K562 treated with DMSO at 1 percent for 24 hours (cell line): ENCODE results near the gene NID2. TPM values are rescaled to one million over a fixed set of nuclear protein-coding genes. Genes with fewer than 3 reads are reported as not detected.

Experiments used
- total RNA-seq: library from RNA; unstranded; fragments of 300-600 nt; gene quantifications from 2 replicates; pipeline ENCODE4 v1.2.3, GENCODE V29; 2022; ENCODE audit warnings: low read depth; ENCODE audit not compliant: insufficient read depth

The NID2 gene, protein sequence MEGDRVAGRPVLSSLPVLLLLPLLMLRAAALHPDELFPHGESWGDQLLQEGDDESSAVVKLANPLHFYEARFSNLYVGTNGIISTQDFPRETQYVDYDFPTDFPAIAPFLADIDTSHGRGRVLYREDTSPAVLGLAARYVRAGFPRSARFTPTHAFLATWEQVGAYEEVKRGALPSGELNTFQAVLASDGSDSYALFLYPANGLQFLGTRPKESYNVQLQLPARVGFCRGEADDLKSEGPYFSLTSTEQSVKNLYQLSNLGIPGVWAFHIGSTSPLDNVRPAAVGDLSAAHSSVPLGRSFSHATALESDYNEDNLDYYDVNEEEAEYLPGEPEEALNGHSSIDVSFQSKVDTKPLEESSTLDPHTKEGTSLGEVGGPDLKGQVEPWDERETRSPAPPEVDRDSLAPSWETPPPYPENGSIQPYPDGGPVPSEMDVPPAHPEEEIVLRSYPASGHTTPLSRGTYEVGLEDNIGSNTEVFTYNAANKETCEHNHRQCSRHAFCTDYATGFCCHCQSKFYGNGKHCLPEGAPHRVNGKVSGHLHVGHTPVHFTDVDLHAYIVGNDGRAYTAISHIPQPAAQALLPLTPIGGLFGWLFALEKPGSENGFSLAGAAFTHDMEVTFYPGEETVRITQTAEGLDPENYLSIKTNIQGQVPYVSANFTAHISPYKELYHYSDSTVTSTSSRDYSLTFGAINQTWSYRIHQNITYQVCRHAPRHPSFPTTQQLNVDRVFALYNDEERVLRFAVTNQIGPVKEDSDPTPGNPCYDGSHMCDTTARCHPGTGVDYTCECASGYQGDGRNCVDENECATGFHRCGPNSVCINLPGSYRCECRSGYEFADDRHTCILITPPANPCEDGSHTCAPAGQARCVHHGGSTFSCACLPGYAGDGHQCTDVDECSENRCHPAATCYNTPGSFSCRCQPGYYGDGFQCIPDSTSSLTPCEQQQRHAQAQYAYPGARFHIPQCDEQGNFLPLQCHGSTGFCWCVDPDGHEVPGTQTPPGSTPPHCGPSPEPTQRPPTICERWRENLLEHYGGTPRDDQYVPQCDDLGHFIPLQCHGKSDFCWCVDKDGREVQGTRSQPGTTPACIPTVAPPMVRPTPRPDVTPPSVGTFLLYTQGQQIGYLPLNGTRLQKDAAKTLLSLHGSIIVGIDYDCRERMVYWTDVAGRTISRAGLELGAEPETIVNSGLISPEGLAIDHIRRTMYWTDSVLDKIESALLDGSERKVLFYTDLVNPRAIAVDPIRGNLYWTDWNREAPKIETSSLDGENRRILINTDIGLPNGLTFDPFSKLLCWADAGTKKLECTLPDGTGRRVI (N-terminal part only)
- total RNA-seq = 0.05 TPM in 1 of 2 replicates, not detected in the other

DNA sequence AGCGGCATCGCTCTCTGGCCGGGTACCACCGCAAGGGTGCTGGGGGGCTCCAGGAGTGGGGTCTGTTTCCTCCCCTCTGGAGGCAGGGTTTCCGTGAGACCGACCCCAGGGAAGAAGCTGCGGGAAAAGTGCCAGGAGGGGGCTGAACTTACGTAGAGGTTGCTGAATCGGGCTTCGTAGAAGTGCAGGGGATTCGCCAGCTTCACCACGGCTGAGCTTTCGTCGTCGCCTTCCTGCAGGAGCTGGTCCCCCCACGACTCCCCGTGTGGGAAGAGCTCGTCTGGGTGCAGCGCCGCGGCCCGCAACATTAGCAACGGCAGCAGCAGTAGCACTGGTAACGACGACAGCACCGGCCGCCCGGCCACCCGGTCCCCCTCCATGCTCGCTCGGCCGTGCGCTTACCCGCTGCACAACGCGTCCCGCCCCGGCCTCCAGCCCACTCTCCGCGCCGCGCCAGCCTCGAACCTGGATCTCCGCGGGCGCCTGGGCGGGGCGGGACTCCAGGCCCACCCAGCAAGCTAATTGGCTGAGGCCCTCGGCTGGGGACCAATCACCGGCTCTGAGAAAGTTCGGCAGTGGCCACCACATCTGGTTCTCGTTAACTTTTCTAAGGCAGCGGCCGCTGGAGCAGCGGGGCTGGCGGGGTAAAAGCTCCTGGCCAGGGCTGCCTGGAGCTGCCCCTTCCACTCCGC lies at the start of gene NID2:
Gene NID2, minus strand, starts transcription at position 445 of the 692 bp plus-strand sequence. Its CDS starts 65 bp downstream, at position 380.

DNA sequence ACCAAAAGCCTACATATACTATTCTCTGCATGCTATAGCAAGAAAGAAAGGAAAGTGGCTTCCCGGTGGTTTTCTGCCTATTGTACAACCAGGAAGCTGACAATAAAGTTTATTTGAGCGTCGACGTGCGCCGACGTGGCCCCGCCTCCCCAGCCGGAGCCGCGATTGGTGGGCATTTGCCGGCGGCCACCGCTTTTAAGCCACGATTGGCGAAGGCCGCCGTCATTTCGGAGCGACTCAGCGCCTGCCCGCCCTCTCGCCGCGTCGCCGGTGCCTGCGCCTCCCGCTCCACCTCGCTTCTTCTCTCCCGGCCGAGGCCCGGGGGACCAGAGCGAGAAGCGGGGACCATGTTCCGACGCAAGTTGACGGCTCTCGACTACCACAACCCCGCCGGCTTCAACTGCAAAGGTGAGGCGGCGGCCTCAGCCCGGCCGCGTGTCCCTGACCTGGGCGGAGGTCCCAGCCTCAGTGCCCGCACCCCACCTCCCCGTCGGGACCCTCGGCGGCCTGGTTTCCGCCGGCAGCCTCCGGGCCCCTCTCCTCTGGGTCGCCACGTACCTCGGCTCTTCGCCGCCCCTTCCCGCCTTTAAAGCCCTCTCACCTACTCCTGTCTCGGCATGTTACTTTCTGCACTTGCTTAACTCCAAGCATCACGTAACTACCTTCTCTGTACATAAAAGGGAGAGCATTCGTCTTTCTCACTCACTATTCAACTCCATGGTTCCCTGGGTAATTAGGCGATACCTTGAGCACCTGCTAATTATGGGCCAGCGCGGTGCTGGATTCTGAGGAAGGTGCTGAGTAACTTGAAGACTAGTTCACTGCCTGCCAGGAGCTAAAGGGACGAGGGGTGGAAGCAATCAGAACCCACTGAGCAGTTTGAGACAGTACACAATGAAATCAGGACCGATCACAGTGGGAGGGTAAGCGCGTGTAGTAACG lies 79.3 kb downstream of the NID2 start, which contains the start of gene RTRAF:
Gene RTRAF, plus strand, starts transcription at position 254 of the 942 bp plus-strand sequence. Its CDS starts 94 bp downstream, at position 348.

Other genes with a start within 250 kb of the NID2 start
- gene GNG2, start 208.4 kb downstream of the NID2 start, total RNA-seq = not detected in 2 replicates
- 64.9 and 69.7 TPM in 2 replicates for gene RTRAF, start 79.5 kb downstream of the NID2 start, total RNA-seq
- gene PTGDR, start 198.6 kb upstream of the NID2 start, total RNA-seq = not detected in 2 replicates
- not detected in 2 replicates for gene PTGER2, start 245.3 kb upstream of the NID2 start, total RNA-seq